DND-41 (cell line): Measurements from ENCODE around the gene ZSCAN23.

ENCODE experiments used
- ATAC-seq: fragments of 200-7000 bp; cut with Tn5 transposase; 3 replicates; pipeline ENCODE4 v1.9.1; 2021; ENCODE audit warnings: low read depth; ENCODE audit not compliant: insufficient read depth
- DNase-seq: peaks from one replicate; pipeline ENCODE4 v3.0.0-alpha.2; 2020
- H2AFZ ChIP-seq: 2 replicates; pipeline ENCODE4 v1.6.0; 2012; ENCODE audit warnings: low read depth, low read length
- H3K27ac ChIP-seq: 2 replicates; pipeline ENCODE4 v1.5.1; 2012; ENCODE audit warnings: low read length, inconsistent platforms
- H3K27me3 ChIP-seq: fragments of 200-600 bp; sonication (generic); 2 replicates; pipeline ENCODE4 v1.6.0; 2012; ENCODE audit warnings: low read length, mild to moderate bottlenecking, inconsistent platforms; ENCODE audit not compliant: insufficient read depth, poor library complexity
- H3K36me3 ChIP-seq: 2 replicates; pipeline ENCODE4 v1.5.1; 2012; ENCODE audit warnings: low read length, inconsistent platforms; ENCODE audit not compliant: insufficient read depth
- H3K4me1 ChIP-seq: 2 replicates; pipeline ENCODE4 v1.5.1; 2012; ENCODE audit warnings: mild to moderate bottlenecking, low read length; ENCODE audit not compliant: insufficient read depth
- H3K4me2 ChIP-seq: 2 replicates; pipeline ENCODE4 v1.6.0; 2012; ENCODE audit warnings: mild to moderate bottlenecking, moderate library complexity, low read length, inconsistent platforms; ENCODE audit not compliant: insufficient read depth
- H3K4me3 ChIP-seq, 2 experiments: fragments of 200-600 bp in 1 of 2; shearing (Covaris generic) in 1 of 2; 2 replicates each; pipeline ENCODE4 v1.5.1; 2012 to 2016; ENCODE audit warnings: inconsistent platforms in 2 of 2, low read length in 2 of 2, mild to moderate bottlenecking in 2 of 2, low read depth in 1 of 2, moderate library complexity in 1 of 2
- H3K79me2 ChIP-seq: 2 replicates; pipeline ENCODE4 v1.6.0; 2012; ENCODE audit warnings: low read length, inconsistent platforms; ENCODE audit not compliant: insufficient read depth
- H3K9ac ChIP-seq: 2 replicates; pipeline ENCODE4 v1.6.0; 2012; ENCODE audit warnings: low read depth, mild to moderate bottlenecking, inconsistent platforms, low read length, moderate library complexity
- H3K9me3 ChIP-seq: 2 replicates; pipeline ENCODE4 v1.5.1; 2012; ENCODE audit warnings: low read length, moderate library complexity, mild to moderate bottlenecking, inconsistent platforms; ENCODE audit not compliant: insufficient read depth, severe bottlenecking
- H4K20me1 ChIP-seq: 2 replicates; pipeline ENCODE4 v1.6.0; 2012; ENCODE audit warnings: low read length; ENCODE audit not compliant: insufficient read depth
- CTCF ChIP-seq: IDR thresholded peaks from 2 replicates; pipeline ENCODE4 v1.5.1; 2012; ENCODE audit warnings: borderline replicate concordance, low read length, moderate library complexity, mild to moderate bottlenecking; ENCODE audit not compliant: poor library complexity, severe bottlenecking; ENCODE audit errors: extremely low read depth
- EZH2 ChIP-seq: IDR thresholded peaks from 3 replicates; pipeline ENCODE4 v1.6.1; 2012; ENCODE audit warnings: borderline replicate concordance, low read depth, mild to moderate bottlenecking, moderate library complexity, low read length, inconsistent platforms; ENCODE audit not compliant: severe bottlenecking

Gene ZSCAN23

DNA sequence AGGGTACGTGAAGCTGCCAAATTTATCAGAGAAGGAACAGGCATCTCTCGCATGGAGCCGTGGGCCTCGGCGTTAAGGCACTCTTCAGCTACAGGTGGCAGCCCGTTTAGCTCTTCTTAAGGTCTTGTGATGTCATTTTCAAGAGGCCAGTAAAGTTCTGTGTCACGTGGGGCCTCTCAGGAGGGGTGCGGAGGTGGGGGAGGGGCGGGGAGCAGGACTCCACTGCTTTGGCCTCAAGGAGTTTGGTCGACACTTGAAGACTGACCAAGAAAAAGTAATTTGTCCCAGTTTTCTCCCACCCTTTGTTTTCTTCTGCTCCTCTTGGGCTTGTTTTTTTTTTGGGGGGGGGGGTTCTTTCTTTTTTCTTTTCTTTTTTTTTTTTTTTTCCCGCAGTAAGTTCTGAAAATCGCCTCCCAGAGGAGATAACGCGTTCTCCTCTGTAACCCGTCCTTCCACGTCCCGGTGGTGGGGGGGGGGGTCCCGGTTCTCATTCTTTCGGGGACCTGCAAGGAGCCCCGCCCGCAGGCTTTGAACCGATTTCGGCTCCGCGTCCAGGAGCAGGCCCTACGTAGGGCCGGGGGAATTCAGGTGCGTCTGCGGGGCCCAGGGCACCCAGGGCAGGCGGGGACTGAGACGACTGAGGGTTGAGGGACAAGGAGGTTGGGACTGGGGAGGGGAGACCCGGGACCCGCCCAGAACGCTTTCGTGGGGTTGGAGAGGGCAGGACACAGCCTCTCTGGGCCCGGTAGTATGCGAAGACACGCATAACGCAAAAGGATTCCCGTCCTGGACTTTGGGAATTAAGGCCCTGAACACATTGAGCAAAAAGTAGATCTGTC is 46.3 kb upstream of the ZSCAN23 start:
- no peak for TF ChIP-seq CTCF
- TF ChIP-seq EZH2 = no peak
- H3K36me3 ChIP-seq = no peaks in the 10 kb centered on the region
- no peak overlapping the region for H2AFZ ChIP-seq
- no peak overlapping the region for H3K4me2 ChIP-seq
- no peak overlapping the region for H3K4me3 ChIP-seq
- DNase-seq (no peak), ATAC-seq (no peak)
- H3K27ac ChIP-seq = no peak overlapping the region
- H3K9ac ChIP-seq = no peak overlapping the region
- no peaks in the 10 kb centered on the region for H3K4me1 ChIP-seq
- no peaks in the 10 kb centered on the region for H4K20me1 ChIP-seq
- H3K79me2 ChIP-seq = no peaks in the 10 kb centered on the region
- H3K9me3 ChIP-seq = no peaks in the 10 kb centered on the region
- H3K27me3 ChIP-seq = peaks cover 10% of the 10 kb centered on the region

- ATAC-seq (no peak), DNase-seq (no peak)
- H3K9me3 ChIP-seq = no peaks in the 10 kb centered on the region
- no peak overlapping the region for H3K4me2 ChIP-seq
- no peaks in the 10 kb centered on the region for H4K20me1 ChIP-seq
- H3K36me3 ChIP-seq = no peaks in the 10 kb centered on the region
- no peak overlapping the region for H2AFZ ChIP-seq
- H3K4me1 ChIP-seq = no peaks in the 10 kb centered on the region
- peaks cover 10% of the 10 kb centered on the region for H3K27me3 ChIP-seq
- H3K9ac ChIP-seq = no peak overlapping the region
- no peak for TF ChIP-seq EZH2
- H3K4me3 ChIP-seq = no peak overlapping the region
- no peak overlapping the region for H3K27ac ChIP-seq
- no peaks in the 10 kb centered on the region for H3K79me2 ChIP-seq
Measured at GRCh38 chr6:28488916-28489365, 45.6 kb upstream of the ZSCAN23 start.

DNA sequence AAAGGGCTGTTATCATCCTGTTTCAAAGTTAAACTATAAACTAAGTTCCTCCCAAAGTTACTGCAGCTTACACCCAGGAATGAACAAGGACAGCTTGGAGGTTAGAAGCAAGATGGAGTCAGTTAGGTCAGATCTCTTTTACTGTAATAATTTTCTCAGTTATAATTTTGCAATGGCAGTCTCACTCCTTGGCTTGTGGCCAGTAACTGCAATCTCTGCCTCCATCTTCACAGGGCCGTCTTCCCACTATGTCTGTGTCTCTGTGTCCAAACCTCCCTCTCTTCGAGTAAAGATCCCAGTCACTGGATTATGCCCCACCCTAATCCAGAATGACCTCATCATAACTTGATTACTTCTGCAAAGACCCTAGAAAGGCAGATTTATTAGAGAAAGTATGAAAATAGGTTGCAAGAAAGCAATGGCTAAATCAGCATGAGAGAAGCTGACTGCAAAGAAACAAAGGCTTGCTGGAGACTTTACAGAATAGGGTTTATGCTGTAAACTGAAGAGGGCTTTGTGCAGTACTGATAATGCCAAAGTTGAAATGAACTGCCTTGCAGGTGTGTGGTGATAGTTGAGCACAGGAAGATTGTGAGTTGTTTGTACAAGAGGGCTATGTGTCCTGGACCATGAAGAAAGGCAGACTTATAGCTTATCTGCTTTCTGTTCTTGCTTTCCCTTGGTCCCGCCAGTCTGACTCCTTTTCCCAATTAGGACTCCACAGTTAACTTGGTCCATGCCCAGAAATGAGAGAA is 43.9 kb upstream of the ZSCAN23 start:
- Histone ChIP-seq H2AFZ (no peak overlapping the region), H3K36me3 (no peaks in the 10 kb centered on the region), H3K27ac (no peak overlapping the region), H3K27me3 (peaks cover 8% of the 10 kb centered on the region), H3K79me2 (no peaks in the 10 kb centered on the region), H3K4me1 (no peaks in the 10 kb centered on the region), H3K9ac (no peak overlapping the region), H3K4me3 (no peak overlapping the region), H3K4me2 (no peak overlapping the region), H3K9me3 (no peaks in the 10 kb centered on the region), H4K20me1 (no peaks in the 10 kb centered on the region)
- TF ChIP-seq CTCF (no peak), EZH2 (no peak)
- DNase-seq (no peak), ATAC-seq (no peak)

GRCh38 chr6:28486533-28486932 is 43.2 kb upstream of the ZSCAN23 start:
- Histone ChIP-seq H3K4me1 (no peaks in the 10 kb centered on the region), H3K27me3 (peaks cover 7% of the 10 kb centered on the region), H3K27ac (no peak overlapping the region), H3K36me3 (no peaks in the 10 kb centered on the region), H2AFZ (no peak overlapping the region), H3K79me2 (no peaks in the 10 kb centered on the region), H3K9me3 (no peaks in the 10 kb centered on the region), H4K20me1 (no peaks in the 10 kb centered on the region), H3K4me3 (no peak overlapping the region), H3K4me2 (no peak overlapping the region), H3K9ac (no peak overlapping the region)
- TF ChIP-seq CTCF = no peak
- TF ChIP-seq EZH2 = no peak
- ATAC-seq (no peak), DNase-seq (no peak)
